Measurements from ENCODE around the gene HOXB3.
A peak's percentile ranks its signal among the peaks of the same experiment; 100 is the strongest.

The HOXB3 gene

GRCh38 chr17:48596000-48596734, 6.1 kb upstream of the HOXB3 start (continued):
- TF ChIP-seq KLF10 (tag by site-specific recombination; IDR thresholded peaks at IDR 0.05) (no peak), ZNF501 (tag by site-specific recombination; IDR thresholded peaks at IDR 0.05) (no peak), PRDM10 (tag by site-specific recombination; IDR thresholded peaks at IDR 0.05) (0 out of 2 replicates have a peak, but pooled peaks have one; percentile 14), ZNF621 (tag by site-specific recombination; IDR thresholded peaks at IDR 0.05) (no peak), ZNF423 (tag by site-specific recombination; IDR thresholded peaks at IDR 0.05) (peak; percentile 65; the same call in 1 of the 2 replicates), ZXDB (tag by site-specific recombination; IDR thresholded peaks at IDR 0.05) (no peak), ZFP41 (tag by site-specific recombination; IDR thresholded peaks at IDR 0.05; ENCODE audit: borderline replicate concordance) (no peak), TRIM28 (IDR thresholded peaks at IDR 0.05; ENCODE audit: borderline replicate concordance, low read length) (no peak), ZNF768 (tag by site-specific recombination; IDR thresholded peaks at IDR 0.05) (no peak), TCF7L2 (IDR thresholded peaks at IDR 0.05; ENCODE audit: borderline replicate concordance, low read depth, low read length) (no peak), WT1 (tag by site-specific recombination; IDR thresholded peaks at IDR 0.05) (no peak), KLF8 (tag by site-specific recombination; IDR thresholded peaks at IDR 0.05) (no peak; the same call in 1 of the 2 replicates), ZNF596 (tag by site-specific recombination; IDR thresholded peaks at IDR 0.05) (peak; percentile 74), ZNF561 (tag by site-specific recombination; IDR thresholded peaks at IDR 0.05; ENCODE audit: borderline replicate concordance) (no peak), ZNF133 (tag by site-specific recombination; IDR thresholded peaks at IDR 0.05) (no peak), ZNF174 (tag by site-specific recombination; IDR thresholded peaks at IDR 0.05) (no peak), GLI2 (tag by site-specific recombination; IDR thresholded peaks at IDR 0.05; ENCODE audit: borderline replicate concordance, low read depth) (no peak), MYNN (tag by site-specific recombination; IDR thresholded peaks at IDR 0.05; ENCODE audit: borderline replicate concordance) (no peak)
- TF ChIP-seq, protein P1, sequence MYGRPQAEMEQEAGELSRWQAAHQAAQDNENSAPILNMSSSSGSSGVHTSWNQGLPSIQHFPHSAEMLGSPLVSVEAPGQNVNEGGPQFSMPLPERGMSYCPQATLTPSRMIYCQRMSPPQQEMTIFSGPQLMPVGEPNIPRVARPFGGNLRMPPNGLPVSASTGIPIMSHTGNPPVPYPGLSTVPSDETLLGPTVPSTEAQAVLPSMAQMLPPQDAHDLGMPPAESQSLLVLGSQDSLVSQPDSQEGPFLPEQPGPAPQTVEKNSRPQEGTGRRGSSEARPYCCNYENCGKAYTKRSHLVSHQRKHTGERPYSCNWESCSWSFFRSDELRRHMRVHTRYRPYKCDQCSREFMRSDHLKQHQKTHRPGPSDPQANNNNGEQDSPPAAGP (tag by site-specific recombination; IDR thresholded peaks at IDR 0.05) = peak; percentile 19
- TF ChIP-seq, protein P2, sequence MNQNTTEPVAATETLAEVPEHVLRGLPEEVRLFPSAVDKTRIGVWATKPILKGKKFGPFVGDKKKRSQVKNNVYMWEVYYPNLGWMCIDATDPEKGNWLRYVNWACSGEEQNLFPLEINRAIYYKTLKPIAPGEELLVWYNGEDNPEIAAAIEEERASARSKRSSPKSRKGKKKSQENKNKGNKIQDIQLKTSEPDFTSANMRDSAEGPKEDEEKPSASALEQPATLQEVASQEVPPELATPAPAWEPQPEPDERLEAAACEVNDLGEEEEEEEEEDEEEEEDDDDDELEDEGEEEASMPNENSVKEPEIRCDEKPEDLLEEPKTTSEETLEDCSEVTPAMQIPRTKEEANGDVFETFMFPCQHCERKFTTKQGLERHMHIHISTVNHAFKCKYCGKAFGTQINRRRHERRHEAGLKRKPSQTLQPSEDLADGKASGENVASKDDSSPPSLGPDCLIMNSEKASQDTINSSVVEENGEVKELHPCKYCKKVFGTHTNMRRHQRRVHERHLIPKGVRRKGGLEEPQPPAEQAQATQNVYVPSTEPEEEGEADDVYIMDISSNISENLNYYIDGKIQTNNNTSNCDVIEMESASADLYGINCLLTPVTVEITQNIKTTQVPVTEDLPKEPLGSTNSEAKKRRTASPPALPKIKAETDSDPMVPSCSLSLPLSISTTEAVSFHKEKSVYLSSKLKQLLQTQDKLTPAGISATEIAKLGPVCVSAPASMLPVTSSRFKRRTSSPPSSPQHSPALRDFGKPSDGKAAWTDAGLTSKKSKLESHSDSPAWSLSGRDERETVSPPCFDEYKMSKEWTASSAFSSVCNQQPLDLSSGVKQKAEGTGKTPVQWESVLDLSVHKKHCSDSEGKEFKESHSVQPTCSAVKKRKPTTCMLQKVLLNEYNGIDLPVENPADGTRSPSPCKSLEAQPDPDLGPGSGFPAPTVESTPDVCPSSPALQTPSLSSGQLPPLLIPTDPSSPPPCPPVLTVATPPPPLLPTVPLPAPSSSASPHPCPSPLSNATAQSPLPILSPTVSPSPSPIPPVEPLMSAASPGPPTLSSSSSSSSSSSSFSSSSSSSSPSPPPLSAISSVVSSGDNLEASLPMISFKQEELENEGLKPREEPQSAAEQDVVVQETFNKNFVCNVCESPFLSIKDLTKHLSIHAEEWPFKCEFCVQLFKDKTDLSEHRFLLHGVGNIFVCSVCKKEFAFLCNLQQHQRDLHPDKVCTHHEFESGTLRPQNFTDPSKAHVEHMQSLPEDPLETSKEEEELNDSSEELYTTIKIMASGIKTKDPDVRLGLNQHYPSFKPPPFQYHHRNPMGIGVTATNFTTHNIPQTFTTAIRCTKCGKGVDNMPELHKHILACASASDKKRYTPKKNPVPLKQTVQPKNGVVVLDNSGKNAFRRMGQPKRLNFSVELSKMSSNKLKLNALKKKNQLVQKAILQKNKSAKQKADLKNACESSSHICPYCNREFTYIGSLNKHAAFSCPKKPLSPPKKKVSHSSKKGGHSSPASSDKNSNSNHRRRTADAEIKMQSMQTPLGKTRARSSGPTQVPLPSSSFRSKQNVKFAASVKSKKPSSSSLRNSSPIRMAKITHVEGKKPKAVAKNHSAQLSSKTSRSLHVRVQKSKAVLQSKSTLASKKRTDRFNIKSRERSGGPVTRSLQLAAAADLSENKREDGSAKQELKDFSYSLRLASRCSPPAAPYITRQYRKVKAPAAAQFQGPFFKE (tag by site-specific recombination; IDR thresholded peaks at IDR 0.05; ENCODE audit: borderline replicate concordance) = no peak

Data from HEK293 (cell line).